ENCODE results near the gene SLC30A10.

GRCh38 chr1:219938706-219939105, 10.3 kb upstream of the SLC30A10 start:
- TF ChIP-seq CTCF (IDR thresholded peaks at IDR 0.05; ENCODE audit: poor library complexity, severe bottlenecking) (no peak), SMC3 (conservative IDR thresholded peaks at IDR 0.05; ENCODE audit: poor library complexity) (no peak), RAD21 (conservative IDR thresholded peaks at IDR 0.05) (no peak)

All from neural cell (in vitro differentiated cells).